Osteoblast (primary cell): ENCODE results near the gene SNX8. TPM values are rescaled to one million over a fixed set of nuclear protein-coding genes. Genes with fewer than 3 reads are reported as not detected.

ENCODE experiments used
- DNase-seq: peaks from one replicate; pipeline ENCODE4 v3.0.0; 2011; ENCODE audit warnings: low spot score, mixed read lengths; ENCODE audit not compliant: insufficient read length; ENCODE audit errors: missing footprints
- H2AFZ ChIP-seq: 2 replicates; pipeline ENCODE4 v1.6.0; 2011; ENCODE audit warnings: mild to moderate bottlenecking, low read length
- H3K27ac ChIP-seq: 2 replicates; pipeline ENCODE4 v1.5.1; 2011; ENCODE audit warnings: mild to moderate bottlenecking, low read depth, low read length, moderate library complexity
- H3K27me3 ChIP-seq: 2 replicates; pipeline ENCODE4 v1.6.0; 2012; ENCODE audit warnings: mild to moderate bottlenecking, control low read depth, inconsistent platforms, low read length, moderate library complexity; ENCODE audit not compliant: insufficient read depth
- H3K36me3 ChIP-seq: 2 replicates; pipeline ENCODE4 v1.5.1; 2011; ENCODE audit warnings: mild to moderate bottlenecking, low read length, control low read depth, moderate library complexity; ENCODE audit not compliant: insufficient read depth
- H3K4me1 ChIP-seq: 2 replicates; pipeline ENCODE4 v1.5.1; 2011; ENCODE audit warnings: mild to moderate bottlenecking, low read length, control low read depth, moderate library complexity; ENCODE audit not compliant: insufficient read depth
- H3K4me2 ChIP-seq: 2 replicates; pipeline ENCODE4 v1.6.0; 2011; ENCODE audit warnings: mild to moderate bottlenecking, low read length; ENCODE audit not compliant: insufficient read depth
- H3K4me3 ChIP-seq: fragments of 200-600 bp; sonication (generic); 3 replicates; pipeline ENCODE4 v1.5.1; 2012; ENCODE audit warnings: mild to moderate bottlenecking, low read length, inconsistent platforms; ENCODE audit not compliant: insufficient read depth
- H3K79me2 ChIP-seq: 2 replicates; pipeline ENCODE4 v1.6.0; 2012; ENCODE audit warnings: mild to moderate bottlenecking, low read length, control low read depth, inconsistent platforms; ENCODE audit not compliant: insufficient read depth
- H3K9me3 ChIP-seq: 2 replicates; pipeline ENCODE4 v1.5.1; 2011; ENCODE audit warnings: low read depth, low read length, control low read depth
- H4K20me1 ChIP-seq: 2 replicates; pipeline ENCODE4 v1.6.0; 2012; ENCODE audit warnings: mild to moderate bottlenecking, low read length, control low read depth; ENCODE audit not compliant: insufficient read depth
- CTCF ChIP-seq: IDR thresholded peaks from 2 replicates; pipeline ENCODE4 v1.5.1; 2011; ENCODE audit warnings: mild to moderate bottlenecking, low read depth, low read length, moderate library complexity; ENCODE audit errors: extremely low read depth
- total RNA-seq: library from RNA; depleted of rRNA; stranded (reverse); fragments of >200 nt; gene quantifications from 2 replicates; pipeline ENCODE4 v1.2.3, GENCODE V29; 2012

The SNX8 gene
- total RNA-seq, 1 donor = 16.3 TPM

DNA sequence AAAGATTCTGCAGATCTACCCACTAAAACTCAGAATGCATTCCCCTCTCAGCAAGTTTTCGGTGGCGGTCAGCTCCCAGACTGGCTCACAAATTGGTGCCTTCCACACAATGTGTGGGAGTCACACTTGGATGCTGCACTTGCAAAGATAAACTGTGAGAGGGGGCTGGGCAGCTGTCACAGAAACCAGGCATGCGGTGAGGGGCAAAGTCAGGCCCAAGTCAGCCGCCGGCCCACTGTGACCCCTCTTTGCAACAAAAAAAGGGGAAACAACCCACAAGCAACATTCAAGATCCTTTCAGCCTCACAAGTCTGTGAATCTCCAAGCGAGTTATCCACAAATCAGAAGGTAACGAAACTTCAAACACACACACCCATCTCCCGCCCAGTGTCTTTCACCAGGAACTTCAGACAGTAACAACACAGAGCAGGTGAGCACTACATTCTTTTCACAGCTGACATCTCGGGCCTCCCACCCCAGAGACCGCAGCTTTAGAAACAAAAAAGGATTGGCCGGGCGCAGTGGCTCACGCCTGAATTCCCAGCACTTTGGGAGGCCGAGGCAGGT, 32.0 kb downstream of the SNX8 start:
- no peak overlapping the region for H3K27ac ChIP-seq
- peak; percentile 75 for DNase-seq
- no peak overlapping the region for H3K4me3 ChIP-seq
- no peaks in the 10 kb centered on the region for H3K9me3 ChIP-seq
- peaks cover 56% of the 10 kb centered on the region for H3K79me2 ChIP-seq
- no peaks in the 10 kb centered on the region for H3K36me3 ChIP-seq
- no peak for TF ChIP-seq CTCF
- H2AFZ ChIP-seq = no peak overlapping the region
- no peaks in the 10 kb centered on the region for H3K27me3 ChIP-seq
- H3K4me2 ChIP-seq = no peak overlapping the region
- H3K4me1 ChIP-seq = peaks cover 9% of the 10 kb centered on the region
- H4K20me1 ChIP-seq = no peaks in the 10 kb centered on the region

- Histone ChIP-seq H3K4me3 (no peak overlapping the region), H3K79me2 (peaks cover 58% of the 10 kb centered on the region), H3K27me3 (no peaks in the 10 kb centered on the region), H3K4me2 (peak overlapping the region; percentile 7), H3K9me3 (no peaks in the 10 kb centered on the region), H3K4me1 (peaks cover 9% of the 10 kb centered on the region), H3K36me3 (no peaks in the 10 kb centered on the region), H3K27ac (no peak overlapping the region), H2AFZ (no peak overlapping the region), H4K20me1 (no peaks in the 10 kb centered on the region)
- peak; percentile 79 for DNase-seq
- no peak for TF ChIP-seq CTCF
Observed at GRCh38 chr7:2281541-2281940, 32.7 kb downstream of the SNX8 start.

GRCh38 chr7:2280424-2280823, 33.8 kb downstream of the SNX8 start:
- Histone ChIP-seq H3K4me2 (no peak overlapping the region), H3K79me2 (peaks cover 56% of the 10 kb centered on the region), H3K4me3 (no peak overlapping the region), H3K36me3 (no peaks in the 10 kb centered on the region), H3K27ac (no peak overlapping the region), H4K20me1 (no peaks in the 10 kb centered on the region), H2AFZ (no peak overlapping the region), H3K27me3 (no peaks in the 10 kb centered on the region), H3K4me1 (peaks cover 9% of the 10 kb centered on the region), H3K9me3 (no peaks in the 10 kb centered on the region)
- TF ChIP-seq CTCF = no peak
- peak; percentile 37 for DNase-seq

- Histone ChIP-seq H3K4me2 (no peak overlapping the region), H3K79me2 (peaks cover 53% of the 10 kb centered on the region), H2AFZ (no peak overlapping the region), H3K27me3 (no peaks in the 10 kb centered on the region), H4K20me1 (no peaks in the 10 kb centered on the region), H3K36me3 (no peaks in the 10 kb centered on the region), H3K9me3 (no peaks in the 10 kb centered on the region), H3K4me1 (peaks cover 9% of the 10 kb centered on the region), H3K4me3 (no peak overlapping the region), H3K27ac (no peak overlapping the region)
- peak; percentile 75 for DNase-seq
- no peak for TF ChIP-seq CTCF
Observed at GRCh38 chr7:2279896-2280295, 34.3 kb downstream of the SNX8 start.
